HG02571 (cell line): ENCODE data around the gene EPB41L5.
"Not testable (repeated sequence)": the region's sequence is repeated elsewhere in the genome, so short reads cannot be mapped to it uniquely, and the experiment has no call there.

Source experiments
- ATAC-seq: cut with Tn5 transposase; IDR thresholded peaks from one replicate; pipeline ENCODE4 v1.9.1; 2021; ENCODE audit warnings: mild to moderate bottlenecking, moderate library complexity; ENCODE audit not compliant: unreplicated experiment

The EPB41L5 gene

GRCh38 chr2:120012771-120013596 is at the start of gene EPB41L5:
Gene EPB41L5, plus strand, starts transcription at chr2:120013077. Its CDS starts 6,008 bp downstream, at chr2:120019085.
- ATAC-seq, result peak; percentile 95

GRCh38 chr2:119981896-119982295 is 31.0 kb upstream of the EPB41L5 start:
- ATAC-seq, result no peak

- no peak for ATAC-seq
Observed at GRCh38 chr2:119982506-119982905, 30.4 kb upstream of the EPB41L5 start.

- no peak for ATAC-seq
Observed at GRCh38 chr2:119983108-119983507, 29.8 kb upstream of the EPB41L5 start.

GRCh38 chr2:119996148-119996547 is 16.7 kb upstream of the EPB41L5 start:
- no peak for ATAC-seq

- ATAC-seq, result not testable (repeated sequence)
Observed at GRCh38 chr2:119996896-119997891, 15.7 kb upstream of the EPB41L5 start.

GRCh38 chr2:120001471-120001870 is 11.4 kb upstream of the EPB41L5 start:
- no peak for ATAC-seq

GRCh38 chr2:120004254-120004653 is 8.6 kb upstream of the EPB41L5 start:
- no peak for ATAC-seq

- ATAC-seq, result no peak
Observed at GRCh38 chr2:120005834-120006521, 6.9 kb upstream of the EPB41L5 start.

GRCh38 chr2:120007851-120008250 is 5.0 kb upstream of the EPB41L5 start:
- ATAC-seq, result no peak

- no peak for ATAC-seq
Observed at GRCh38 chr2:120012363-120012762, 514 bp upstream of the EPB41L5 start.

- no peak for ATAC-seq
Observed at GRCh38 chr2:120013597-120014223, 833 bp downstream of the EPB41L5 start.

GRCh38 chr2:120014226-120014980 is 1.5 kb downstream of the EPB41L5 start:
- no peak for ATAC-seq

- no peak for ATAC-seq
Observed at GRCh38 chr2:120016800-120017199, 3.9 kb downstream of the EPB41L5 start.

GRCh38 chr2:120017201-120017600 is 4.3 kb downstream of the EPB41L5 start:
- ATAC-seq, result no peak

GRCh38 chr2:120018549-120018948 is 5.7 kb downstream of the EPB41L5 start:
- no peak for ATAC-seq

- no peak for ATAC-seq
Observed at GRCh38 chr2:120020554-120020953, 7.7 kb downstream of the EPB41L5 start.

GRCh38 chr2:120022505-120022904 is 9.6 kb downstream of the EPB41L5 start:
- not testable (repeated sequence) for ATAC-seq

GRCh38 chr2:120026890-120027289 is 14.0 kb downstream of the EPB41L5 start:
- ATAC-seq, result no peak

GRCh38 chr2:120028795-120029194 is 15.9 kb downstream of the EPB41L5 start:
- ATAC-seq, result no peak
